GM21576 (cell line): ENCODE results near the gene R3HDM1.
"Not testable (repeated sequence)": the region's sequence is repeated elsewhere in the genome, so short reads cannot be mapped to it uniquely, and the experiment has no call there.

Experiments
- ATAC-seq: cut with Tn5 transposase; IDR thresholded peaks from one replicate; pipeline ENCODE4 v1.9.1; 2021; ENCODE audit warnings: mild to moderate bottlenecking, moderate library complexity; ENCODE audit not compliant: unreplicated experiment

The R3HDM1 gene

GRCh38 chr2:135563793-135564192 lies 32.5 kb downstream of the R3HDM1 start:
- no peak for ATAC-seq

- ATAC-seq, result no peak
Measured at GRCh38 chr2:135570884-135571283, 39.6 kb downstream of the R3HDM1 start.

- ATAC-seq, result no peak
Measured at GRCh38 chr2:135573620-135574019, 42.3 kb downstream of the R3HDM1 start.

GRCh38 chr2:135581282-135581681 lies 50.0 kb downstream of the R3HDM1 start:
- no peak for ATAC-seq

- no peak for ATAC-seq
Measured at GRCh38 chr2:135582383-135582782, 51.1 kb downstream of the R3HDM1 start.

- no peak for ATAC-seq
Measured at GRCh38 chr2:135585586-135585985, 54.3 kb downstream of the R3HDM1 start.

- no peak for ATAC-seq
Measured at GRCh38 chr2:135586148-135586547, 54.9 kb downstream of the R3HDM1 start.

GRCh38 chr2:135587958-135588357 lies 56.7 kb downstream of the R3HDM1 start:
- no peak for ATAC-seq

- peak; percentile 65 for ATAC-seq
Measured at GRCh38 chr2:135590619-135591260, 59.5 kb downstream of the R3HDM1 start.

- ATAC-seq, result no peak
Measured at GRCh38 chr2:135600915-135601314, 69.6 kb downstream of the R3HDM1 start.

- ATAC-seq, result no peak
Measured at GRCh38 chr2:135603543-135603942, 72.3 kb downstream of the R3HDM1 start.

GRCh38 chr2:135607561-135607960 lies 76.3 kb downstream of the R3HDM1 start:
- ATAC-seq, result no peak

GRCh38 chr2:135612319-135612718 lies 81.0 kb downstream of the R3HDM1 start:
- no peak for ATAC-seq

GRCh38 chr2:135615404-135615803 lies 84.1 kb downstream of the R3HDM1 start:
- ATAC-seq, result no peak

- no peak for ATAC-seq
Measured at GRCh38 chr2:135617501-135618015, 86.3 kb downstream of the R3HDM1 start.

- no peak for ATAC-seq
Measured at GRCh38 chr2:135620198-135620597, 88.9 kb downstream of the R3HDM1 start.

- no peak for ATAC-seq
Measured at GRCh38 chr2:135629520-135629919, 98.2 kb downstream of the R3HDM1 start.

- not testable (repeated sequence) for ATAC-seq
Measured at GRCh38 chr2:135630034-135630433, 98.8 kb downstream of the R3HDM1 start.

GRCh38 chr2:135630488-135630887 lies 99.2 kb downstream of the R3HDM1 start:
- no peak for ATAC-seq

- ATAC-seq, result no peak
Measured at GRCh38 chr2:135633582-135633981, 102.3 kb downstream of the R3HDM1 start.

GRCh38 chr2:135635212-135635835 lies 104.0 kb downstream of the R3HDM1 start:
- no peak for ATAC-seq

GRCh38 chr2:135636982-135637381 lies 105.7 kb downstream of the R3HDM1 start:
- ATAC-seq, result no peak
